Astrocyte (in vitro differentiated cells and primary cell): ENCODE data around the gene SCGN. TPM values are rescaled to one million over a fixed set of nuclear protein-coding genes. Genes with fewer than 3 reads are reported as not detected.

ENCODE experiments used
- DNase-seq: peaks from one replicate; pipeline ENCODE4 v3.0.0-alpha.2; 2010; ENCODE audit warnings: low read depth
- FAIRE-seq: peaks from 2 replicates; lab custom pipeline; 2011; peaks lifted over from hg19 to GRCh38; lab: Jason Lieb, UNC
- H2AFZ ChIP-seq: 2 replicates; pipeline ENCODE4 v1.6.0; 2012; ENCODE audit warnings: low read depth, low read length, inconsistent platforms
- H3K27ac ChIP-seq: 2 replicates; pipeline ENCODE4 v1.5.1; 2011; ENCODE audit warnings: low read depth, low read length, inconsistent platforms
- H3K27me3 ChIP-seq: 2 replicates; pipeline ENCODE4 v1.6.0; 2011; ENCODE audit warnings: low read length, inconsistent platforms; ENCODE audit not compliant: insufficient read depth
- H3K36me3 ChIP-seq: 2 replicates; pipeline ENCODE4 v1.5.1; 2011; ENCODE audit warnings: low read length, inconsistent platforms; ENCODE audit not compliant: insufficient read depth
- H3K4me1 ChIP-seq: 2 replicates; pipeline ENCODE4 v1.5.1; 2011; ENCODE audit warnings: low read length, inconsistent platforms; ENCODE audit not compliant: insufficient read depth
- H3K4me2 ChIP-seq: 2 replicates; pipeline ENCODE4 v1.6.0; 2012; ENCODE audit warnings: low read length, inconsistent platforms
- H3K4me3 ChIP-seq: 2 replicates; pipeline ENCODE4 v1.5.1; 2011; ENCODE audit warnings: low read depth, mild to moderate bottlenecking, low read length, inconsistent platforms; ENCODE audit not compliant: insufficient read depth
- H3K79me2 ChIP-seq: 2 replicates; pipeline ENCODE4 v1.6.0; 2012; ENCODE audit warnings: mild to moderate bottlenecking, low read length, inconsistent platforms; ENCODE audit not compliant: insufficient read depth
- H3K9ac ChIP-seq: 2 replicates; pipeline ENCODE4 v1.6.0; 2012; ENCODE audit warnings: mild to moderate bottlenecking, low read length, inconsistent platforms
- H3K9me3 ChIP-seq: 2 replicates; pipeline ENCODE4 v1.5.1; 2012; ENCODE audit warnings: low read depth, mild to moderate bottlenecking, low read length, inconsistent platforms; ENCODE audit not compliant: insufficient read depth
- H4K20me1 ChIP-seq: 2 replicates; pipeline ENCODE4 v1.6.0; 2012; ENCODE audit warnings: low read length, inconsistent platforms; ENCODE audit not compliant: insufficient read depth
- H3K27ac Mint-ChIP-seq: one replicate; pipeline ENCODE4 v1.8.0; 2021; ENCODE audit warnings: mild to moderate bottlenecking, mixed read lengths; ENCODE audit not compliant: unreplicated experiment
- H3K27me3 Mint-ChIP-seq: one replicate; pipeline ENCODE4 v1.8.0; 2021; ENCODE audit warnings: low read depth, mixed read lengths; ENCODE audit not compliant: unreplicated experiment
- H3K36me3 Mint-ChIP-seq: one replicate; pipeline ENCODE4 v1.8.0; 2021; ENCODE audit warnings: low read depth, mixed read lengths; ENCODE audit not compliant: unreplicated experiment
- H3K4me1 Mint-ChIP-seq: one replicate; pipeline ENCODE4 v1.8.0; 2021; ENCODE audit warnings: low read depth, mixed read lengths; ENCODE audit not compliant: unreplicated experiment
- H3K4me3 Mint-ChIP-seq: one replicate; pipeline ENCODE4 v1.8.0; 2021; ENCODE audit warnings: mild to moderate bottlenecking, moderate library complexity, mixed read lengths; ENCODE audit not compliant: unreplicated experiment
- H3K9me3 Mint-ChIP-seq: one replicate; pipeline ENCODE4 v1.8.0; 2021; ENCODE audit warnings: mild to moderate bottlenecking, mixed read lengths; ENCODE audit not compliant: unreplicated experiment
- EZH2 ChIP-seq: IDR thresholded peaks from 2 replicates; pipeline ENCODE4 v1.6.1; 2012; ENCODE audit warnings: mild to moderate bottlenecking, low read length, inconsistent platforms; ENCODE audit not compliant: insufficient read depth
- total RNA-seq: library from RNA; stranded (reverse); gene quantifications from 2 replicates; pipeline ENCODE4 v1.2.1, GENCODE V29; 2021
- TF ChIP-seq, protein P1 (sequence below): IDR thresholded peaks from 2 replicates; pipeline ENCODE4 v1.5.1; 2011; ENCODE audit warnings: low read depth, mild to moderate bottlenecking, inconsistent platforms, low read length, moderate library complexity; ENCODE audit not compliant: insufficient read depth

The SCGN gene
- total RNA-seq, 1 donor from 2014 or later: not detected

DNA sequence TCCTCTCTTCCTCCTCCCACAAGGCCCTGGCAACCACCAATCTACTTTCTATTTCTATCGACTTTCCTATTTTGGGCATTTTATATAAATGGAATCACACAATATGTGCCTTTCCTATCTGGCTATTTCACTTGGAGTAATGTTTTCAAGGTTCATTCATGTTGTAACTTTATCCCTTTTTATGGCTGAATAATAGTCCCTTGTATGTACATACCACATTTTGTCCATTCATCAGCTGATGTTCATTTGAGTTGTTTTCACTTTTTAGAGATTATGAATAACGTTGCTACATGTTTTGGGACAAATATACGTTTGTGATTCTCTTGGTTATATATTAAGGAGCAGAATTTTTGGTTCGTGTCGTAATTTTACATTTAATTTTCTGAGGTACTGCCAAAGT lies 33.9 kb downstream of the SCGN start:
- H4K20me1 ChIP-seq: no peaks in the 10 kb centered on the region
- H3K79me2 ChIP-seq: no peaks in the 10 kb centered on the region
- TF ChIP-seq, protein P1, sequence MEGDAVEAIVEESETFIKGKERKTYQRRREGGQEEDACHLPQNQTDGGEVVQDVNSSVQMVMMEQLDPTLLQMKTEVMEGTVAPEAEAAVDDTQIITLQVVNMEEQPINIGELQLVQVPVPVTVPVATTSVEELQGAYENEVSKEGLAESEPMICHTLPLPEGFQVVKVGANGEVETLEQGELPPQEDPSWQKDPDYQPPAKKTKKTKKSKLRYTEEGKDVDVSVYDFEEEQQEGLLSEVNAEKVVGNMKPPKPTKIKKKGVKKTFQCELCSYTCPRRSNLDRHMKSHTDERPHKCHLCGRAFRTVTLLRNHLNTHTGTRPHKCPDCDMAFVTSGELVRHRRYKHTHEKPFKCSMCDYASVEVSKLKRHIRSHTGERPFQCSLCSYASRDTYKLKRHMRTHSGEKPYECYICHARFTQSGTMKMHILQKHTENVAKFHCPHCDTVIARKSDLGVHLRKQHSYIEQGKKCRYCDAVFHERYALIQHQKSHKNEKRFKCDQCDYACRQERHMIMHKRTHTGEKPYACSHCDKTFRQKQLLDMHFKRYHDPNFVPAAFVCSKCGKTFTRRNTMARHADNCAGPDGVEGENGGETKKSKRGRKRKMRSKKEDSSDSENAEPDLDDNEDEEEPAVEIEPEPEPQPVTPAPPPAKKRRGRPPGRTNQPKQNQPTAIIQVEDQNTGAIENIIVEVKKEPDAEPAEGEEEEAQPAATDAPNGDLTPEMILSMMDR: no peak
- no peak for TF ChIP-seq EZH2
- FAIRE-seq: no peak
- no peak overlapping the region for H3K9ac ChIP-seq
- Mint-ChIP-seq H3K36me3 (no peaks in the 10 kb centered on the region), H3K27me3 (peaks cover 9% of the 10 kb centered on the region), H3K4me3 (no peak overlapping the region), H3K9me3 (no peaks in the 10 kb centered on the region), H3K4me1 (no peaks in the 10 kb centered on the region), H3K27ac (no peak overlapping the region)
- no peak overlapping the region for H3K4me3 ChIP-seq
- no peak overlapping the region for H2AFZ ChIP-seq
- no peak for DNase-seq
- no peaks in the 10 kb centered on the region for H3K4me1 ChIP-seq
- no peaks in the 10 kb centered on the region for H3K9me3 ChIP-seq
- no peak overlapping the region for H3K27ac ChIP-seq
- H3K4me2 ChIP-seq: no peak overlapping the region
- H3K36me3 ChIP-seq: no peaks in the 10 kb centered on the region
- no peaks in the 10 kb centered on the region for H3K27me3 ChIP-seq

DNA sequence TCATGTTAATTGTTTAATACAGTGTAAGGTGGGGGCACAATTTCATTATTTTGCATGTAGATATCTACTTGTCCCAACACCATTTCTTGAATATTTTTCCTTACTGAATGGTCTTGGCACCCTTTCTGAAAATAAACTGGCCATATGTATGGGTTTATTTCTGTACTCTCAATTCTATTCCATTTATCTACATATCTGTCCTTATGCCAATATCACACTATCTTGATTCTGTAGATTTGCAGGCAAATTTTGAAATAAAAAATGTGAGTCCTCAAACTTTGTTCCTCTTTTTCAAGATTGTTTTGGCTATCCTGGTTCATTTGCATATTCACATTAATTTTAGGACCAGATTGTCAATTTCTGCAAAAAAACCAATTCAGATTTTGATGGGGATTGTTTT lies 34.8 kb downstream of the SCGN start:
- no peaks in the 10 kb centered on the region for H3K79me2 ChIP-seq
- H3K36me3 Mint-ChIP-seq: no peaks in the 10 kb centered on the region
- H4K20me1 ChIP-seq: no peaks in the 10 kb centered on the region
- peaks cover 9% of the 10 kb centered on the region for H3K27me3 Mint-ChIP-seq
- H3K4me2 ChIP-seq: no peak overlapping the region
- H3K27ac ChIP-seq: no peak overlapping the region
- no peaks in the 10 kb centered on the region for H3K27me3 ChIP-seq
- H3K9me3 Mint-ChIP-seq: no peaks in the 10 kb centered on the region
- DNase-seq (no peak), FAIRE-seq (no peak)
- peaks cover 3% of the 10 kb centered on the region for H3K4me1 Mint-ChIP-seq
- no peaks in the 10 kb centered on the region for H3K36me3 ChIP-seq
- no peak overlapping the region for H3K4me3 ChIP-seq
- H2AFZ ChIP-seq: no peak overlapping the region
- TF ChIP-seq EZH2: no peak
- TF ChIP-seq, protein P1: no peak
- no peak overlapping the region for H3K9ac ChIP-seq
- no peaks in the 10 kb centered on the region for H3K9me3 ChIP-seq
- no peak overlapping the region for H3K27ac Mint-ChIP-seq
- H3K4me3 Mint-ChIP-seq: no peak overlapping the region
- no peaks in the 10 kb centered on the region for H3K4me1 ChIP-seq

DNA sequence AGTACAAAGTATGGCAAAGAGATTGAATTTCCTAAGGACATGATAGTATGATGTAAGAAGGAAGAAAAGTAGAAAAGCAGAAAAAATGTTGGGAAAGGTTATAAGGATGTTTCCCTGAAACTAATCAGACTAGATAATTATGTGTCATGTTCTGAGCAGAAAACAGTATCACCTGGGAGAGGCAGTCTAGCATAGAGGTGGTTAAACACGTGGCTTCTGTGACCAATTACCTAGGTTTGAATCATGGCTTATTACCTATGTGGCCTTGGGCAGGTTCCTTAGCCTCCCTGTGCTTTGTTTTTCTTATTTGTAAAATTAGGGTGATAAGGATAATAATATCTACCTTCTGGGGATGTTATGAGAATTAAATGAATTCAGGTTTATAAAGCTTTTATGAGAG lies 38.0 kb downstream of the SCGN start:
- Mint-ChIP-seq H3K4me1 (peaks cover 21% of the 10 kb centered on the region), H3K27me3 (no peaks in the 10 kb centered on the region), H3K9me3 (no peaks in the 10 kb centered on the region), H3K36me3 (no peaks in the 10 kb centered on the region), H3K27ac (no peak overlapping the region), H3K4me3 (no peak overlapping the region)
- Histone ChIP-seq H3K9ac (no peak overlapping the region), H3K4me2 (no peak overlapping the region), H3K27me3 (no peaks in the 10 kb centered on the region), H4K20me1 (no peaks in the 10 kb centered on the region), H3K27ac (no peak overlapping the region), H3K79me2 (no peaks in the 10 kb centered on the region), H3K9me3 (no peaks in the 10 kb centered on the region), H2AFZ (no peak overlapping the region), H3K4me1 (no peaks in the 10 kb centered on the region), H3K4me3 (no peak overlapping the region), H3K36me3 (no peaks in the 10 kb centered on the region)
- no peak for TF ChIP-seq EZH2
- TF ChIP-seq, protein P1: no peak
- no peak for DNase-seq
- FAIRE-seq: no peak
